Measurements from ENCODE around the gene ENC1. TPM values are rescaled to one million over a fixed set of nuclear protein-coding genes. Genes with fewer than 3 reads are reported as not detected.

ENC1 gene
- total RNA-seq, 1 donor from 2014 or later, result 23.2 TPM

GRCh38 chr5:74633695-74634094 lies 6.8 kb downstream of the ENC1 start:
- no peak for DNase-seq (ENCODE audit: low read depth)

DNA sequence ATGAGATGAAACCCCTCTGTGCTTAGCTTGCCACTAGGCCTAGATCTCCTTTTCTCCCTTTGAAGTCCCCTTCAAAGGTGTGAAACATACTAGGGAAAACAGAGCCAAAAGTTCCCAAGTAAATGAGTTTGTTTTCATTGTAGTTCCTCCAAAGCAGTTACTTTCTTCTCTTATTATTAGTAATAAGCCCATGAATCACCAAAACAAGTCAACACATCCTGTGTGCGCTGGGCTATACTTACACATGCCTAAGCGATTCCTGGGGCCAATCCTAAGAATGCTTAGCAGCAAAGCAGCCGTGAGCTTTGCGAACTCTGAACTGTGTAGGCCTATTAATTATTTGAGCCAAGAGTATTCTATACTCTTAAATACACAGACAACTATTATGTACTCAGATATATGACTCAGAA lies 7.6 kb downstream of the ENC1 start:
- DNase-seq (ENCODE audit: low read depth), result no peak

DNA sequence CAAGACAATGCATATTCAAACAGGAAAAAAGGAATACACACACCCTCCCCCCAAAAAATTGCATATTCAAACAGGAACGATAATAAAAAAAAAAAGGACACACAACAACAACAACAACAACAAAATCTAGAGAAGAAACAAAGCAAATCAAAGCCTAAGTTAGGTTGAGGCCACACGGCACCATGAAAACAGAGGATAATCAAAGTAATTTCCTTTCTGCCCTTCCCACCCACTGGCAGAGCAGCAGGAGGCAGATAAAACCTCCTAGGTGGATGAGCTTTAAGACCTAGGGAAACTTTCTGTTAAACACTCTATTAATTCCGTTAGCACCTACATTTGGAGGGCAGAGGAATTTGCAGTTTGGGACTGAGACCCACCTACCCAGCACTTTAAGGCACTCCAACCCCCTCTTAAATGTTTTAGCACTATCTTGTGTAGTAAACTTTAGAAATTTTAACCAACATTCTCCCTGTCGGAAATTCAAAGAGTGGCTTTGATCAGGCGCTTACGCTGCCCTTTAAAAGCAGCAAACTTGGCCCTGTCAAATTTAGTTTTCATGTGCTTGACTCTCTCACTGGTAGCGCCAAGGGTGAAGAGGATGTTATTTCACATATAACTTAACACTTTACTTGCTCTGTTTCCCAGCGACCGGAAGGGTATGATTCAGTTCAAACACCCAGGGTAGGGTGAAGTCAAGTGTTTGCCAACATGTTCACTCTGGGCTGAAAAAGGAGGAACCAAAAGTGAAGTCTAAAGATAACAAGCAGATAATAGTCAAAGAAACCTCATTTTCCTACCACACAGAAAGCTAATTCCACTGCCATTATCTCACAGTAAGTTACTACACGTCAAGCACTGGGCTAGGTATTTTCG lies 9.2 kb downstream of the ENC1 start:
- no peak for DNase-seq (ENCODE audit: low read depth)

DNA sequence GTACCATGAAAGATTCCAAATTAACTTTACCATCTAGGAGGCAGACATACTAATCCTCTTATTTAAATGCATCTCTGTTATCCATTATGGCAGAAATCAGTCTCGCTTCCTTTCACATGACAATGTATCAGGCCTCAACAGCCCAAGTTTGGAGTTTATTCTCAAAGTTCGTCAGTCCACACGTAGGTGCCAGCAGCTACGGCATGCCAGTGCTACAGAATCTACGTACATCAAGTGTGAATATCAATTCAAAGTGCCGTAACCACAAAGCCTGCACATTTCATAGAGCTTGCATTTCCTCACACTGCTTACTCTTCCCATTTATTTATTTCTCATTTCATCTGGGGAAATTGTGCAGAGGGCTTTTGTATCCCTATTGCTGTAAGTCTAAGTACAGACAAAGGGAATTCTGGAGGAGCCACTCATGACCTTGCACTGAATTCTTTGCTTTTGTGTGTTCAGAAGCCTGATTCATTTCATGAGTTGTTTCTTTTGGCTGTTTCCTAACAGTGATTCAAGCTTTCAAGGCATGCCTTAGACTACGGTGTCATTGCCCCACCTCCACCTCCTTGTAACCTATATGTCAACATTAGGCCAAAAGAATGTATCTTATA lies 10.0 kb downstream of the ENC1 start:
- no peak for DNase-seq (ENCODE audit: low read depth)

DNA sequence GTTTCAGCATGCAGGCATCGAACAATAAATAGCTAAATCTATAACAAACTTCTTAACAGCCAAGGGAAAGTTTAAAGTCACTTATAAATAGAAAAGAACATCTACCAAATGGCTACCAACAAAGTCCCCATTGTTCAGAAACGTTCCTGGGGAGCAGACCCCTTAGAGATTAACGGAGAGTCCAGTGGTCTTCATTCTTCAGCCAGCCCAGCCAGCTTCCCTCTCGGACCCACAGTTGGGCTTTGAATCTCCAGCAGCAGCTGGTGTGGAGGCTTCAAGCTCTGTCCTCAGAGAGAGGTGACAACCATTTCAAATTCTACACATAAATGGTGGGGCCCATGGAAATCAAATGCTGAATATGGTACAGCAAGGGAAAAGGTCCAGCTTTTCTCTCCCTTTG lies 11.2 kb downstream of the ENC1 start:
- no peak for DNase-seq (ENCODE audit: low read depth)

DNA sequence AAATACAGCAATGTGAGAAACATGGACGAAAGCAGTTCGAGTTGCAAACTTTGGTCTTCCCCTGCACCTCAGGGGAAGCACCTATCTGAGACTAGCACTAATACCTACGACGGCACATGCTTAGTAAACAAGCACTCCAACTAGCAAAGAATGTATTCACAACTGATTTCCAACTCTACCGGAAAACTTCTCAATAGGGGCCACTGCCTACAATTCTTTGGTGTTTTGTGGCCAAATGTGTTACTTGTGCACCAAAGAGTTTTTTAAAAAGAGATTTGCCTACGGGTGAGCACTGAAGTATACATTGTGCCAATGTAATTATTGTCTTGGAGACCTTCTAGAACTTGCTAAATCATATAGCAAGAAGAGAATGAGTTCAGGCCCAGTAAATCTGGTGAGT lies 12.2 kb downstream of the ENC1 start:
- DNase-seq (ENCODE audit: low read depth), result no peak

DNA sequence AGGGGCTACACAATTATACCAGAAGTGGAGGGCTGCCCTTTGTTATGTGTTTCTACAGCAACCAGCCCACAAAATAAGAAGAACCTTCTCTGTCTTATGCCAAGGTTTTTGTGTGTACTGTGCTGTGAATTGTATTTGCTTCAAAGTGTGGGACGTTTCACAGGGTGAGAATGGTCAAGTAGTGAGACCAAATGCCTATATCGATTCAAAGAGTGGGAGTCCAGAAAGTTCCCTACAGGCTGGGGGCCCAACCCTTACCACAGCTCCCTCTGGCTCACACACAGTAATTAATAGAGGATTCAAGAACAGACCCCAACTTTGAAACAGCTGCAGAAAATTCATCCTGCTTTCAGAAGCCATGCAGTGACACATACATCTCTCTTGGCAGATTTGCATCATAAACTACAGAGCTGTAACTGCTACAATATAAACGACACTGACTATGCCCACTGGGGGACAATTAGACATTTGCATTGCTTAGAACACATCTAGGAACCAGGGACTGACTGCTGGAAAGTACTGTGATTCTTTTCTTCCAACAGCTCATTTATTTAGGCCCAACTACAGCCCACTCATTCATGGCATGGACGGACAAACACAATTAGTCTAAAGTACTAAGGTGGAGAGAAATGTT lies 12.8 kb downstream of the ENC1 start:
- no peak for DNase-seq (ENCODE audit: low read depth)

GRCh38 chr5:74626386-74627222 lies 13.9 kb downstream of the ENC1 start:
- peak; percentile 57 for DNase-seq (ENCODE audit: low read depth)

DNA sequence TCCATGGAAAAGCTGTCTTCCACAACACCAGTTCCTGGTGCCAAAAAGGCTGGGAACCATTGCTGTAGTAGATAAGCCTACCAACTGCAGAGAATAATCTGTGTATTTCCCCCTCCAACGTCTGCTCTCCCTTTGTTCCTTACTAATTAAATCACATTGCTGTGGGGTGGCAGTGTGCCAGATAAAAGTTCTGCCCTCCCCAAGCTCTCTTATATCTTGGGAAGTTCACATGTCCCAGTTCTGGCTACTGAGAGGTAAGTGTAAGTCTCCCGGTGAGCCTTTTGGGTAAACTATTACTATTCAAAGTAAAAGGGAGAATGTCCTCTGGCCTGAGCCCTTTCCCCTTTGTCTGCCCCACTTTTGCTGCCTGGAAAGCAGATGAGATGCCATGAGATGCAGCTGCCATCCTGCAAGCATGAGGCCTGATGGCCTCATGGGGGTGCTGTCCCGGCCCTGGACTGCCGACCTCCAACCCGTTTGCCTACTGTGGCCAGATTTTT lies 14.7 kb downstream of the ENC1 start:
- no peak for DNase-seq (ENCODE audit: low read depth)

- no peak for DNase-seq (ENCODE audit: low read depth)
Observed at GRCh38 chr5:74624931-74625505, 15.5 kb downstream of the ENC1 start.

GRCh38 chr5:74624501-74624900 lies 16.0 kb downstream of the ENC1 start:
- no peak for DNase-seq (ENCODE audit: low read depth)

- no peak for DNase-seq (ENCODE audit: low read depth)
Observed at GRCh38 chr5:74623748-74624408, 16.6 kb downstream of the ENC1 start.

DNA sequence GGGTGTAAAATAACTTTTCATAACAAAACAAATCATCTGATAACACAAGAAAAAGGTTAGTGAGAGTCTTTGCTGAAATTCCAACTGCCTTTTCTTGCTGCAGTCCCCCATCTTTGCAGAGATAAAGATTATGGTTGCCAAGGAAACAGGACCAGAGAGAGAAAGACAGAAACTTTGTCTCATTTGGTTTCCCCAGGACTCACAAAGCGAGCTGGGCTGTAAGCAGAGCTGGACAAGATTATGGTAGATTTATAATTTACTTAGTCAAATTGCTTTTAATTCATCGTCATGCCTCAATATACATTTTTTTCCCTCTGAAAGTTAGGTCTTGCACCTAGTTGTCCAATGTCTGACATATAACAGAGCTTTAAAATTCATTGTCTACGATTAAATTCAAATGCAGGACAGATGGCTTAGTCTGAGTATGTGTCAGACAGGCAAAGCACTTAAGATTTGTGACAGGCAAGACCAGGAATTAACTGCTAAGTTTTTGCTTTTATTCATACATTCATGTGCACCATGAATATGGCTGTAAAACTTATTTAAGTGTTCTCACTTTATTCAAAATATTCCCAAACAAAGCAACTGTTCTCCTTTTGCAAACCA lies 17.4 kb downstream of the ENC1 start:
- DNase-seq (ENCODE audit: low read depth), result no peak

DNA sequence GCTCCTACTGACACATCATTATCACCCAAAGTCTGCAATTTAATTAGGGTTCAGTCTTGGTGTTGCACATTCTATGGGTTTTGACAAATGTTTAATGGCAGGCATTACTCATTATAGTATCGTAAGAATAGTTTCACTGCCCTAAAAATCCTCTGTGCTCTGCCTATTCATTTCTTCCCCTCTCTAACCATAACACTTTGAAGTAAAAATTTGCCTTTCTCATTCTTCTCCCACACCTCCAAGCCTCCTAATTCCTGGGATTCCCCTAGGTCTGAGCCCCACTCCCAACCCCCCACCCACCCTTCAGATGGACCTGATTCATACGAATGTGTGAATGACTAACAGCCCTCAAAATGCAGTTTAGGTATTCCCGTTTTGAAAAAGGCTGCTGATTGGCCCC lies 18.4 kb downstream of the ENC1 start:
- no peak for DNase-seq (ENCODE audit: low read depth)

DNA sequence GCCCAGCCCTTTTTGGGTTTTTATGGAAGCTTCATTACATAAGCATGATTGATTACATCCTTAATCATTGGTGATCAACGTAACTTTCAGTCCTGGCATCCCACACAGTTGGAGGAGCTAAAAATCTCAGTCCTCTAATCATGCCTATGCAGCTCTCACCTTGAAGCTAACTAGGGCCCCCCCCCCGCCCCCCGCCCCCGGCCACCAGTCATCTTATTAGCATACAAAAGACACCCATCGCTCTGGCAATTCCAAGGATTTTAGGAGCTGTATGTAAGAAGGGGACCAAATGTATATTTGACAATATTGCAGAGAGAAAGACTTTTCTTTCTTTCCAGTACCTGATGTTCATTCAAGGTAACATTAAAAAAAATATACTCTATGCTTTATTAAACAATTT lies 19.0 kb downstream of the ENC1 start:
- DNase-seq (ENCODE audit: low read depth), result no peak

- no peak for DNase-seq (ENCODE audit: low read depth)
Observed at GRCh38 chr5:74619308-74619707, 21.2 kb downstream of the ENC1 start.

GRCh38 chr5:74618106-74618505 lies 22.4 kb downstream of the ENC1 start:
- DNase-seq (ENCODE audit: low read depth), result no peak

DNA sequence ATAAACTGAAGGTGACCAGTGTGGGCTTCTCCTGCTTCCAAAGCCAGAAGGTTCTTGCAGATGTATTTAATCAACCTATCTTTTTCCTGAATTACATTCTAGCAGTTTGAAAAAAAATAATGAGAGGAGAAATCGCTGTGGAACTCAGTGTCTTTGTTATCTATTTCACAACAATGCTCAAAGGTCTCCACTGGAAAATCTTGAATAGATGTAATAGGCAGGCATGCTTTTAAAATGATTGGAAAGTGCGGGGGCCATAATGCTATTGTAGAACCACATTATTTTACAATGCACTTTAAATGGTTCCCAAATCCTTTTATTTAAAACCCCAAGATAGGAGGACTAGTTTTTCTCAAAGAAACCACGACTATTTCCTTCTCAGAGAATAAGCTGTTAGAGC lies 23.3 kb downstream of the ENC1 start:
- DNase-seq (ENCODE audit: low read depth), result no peak

DNA sequence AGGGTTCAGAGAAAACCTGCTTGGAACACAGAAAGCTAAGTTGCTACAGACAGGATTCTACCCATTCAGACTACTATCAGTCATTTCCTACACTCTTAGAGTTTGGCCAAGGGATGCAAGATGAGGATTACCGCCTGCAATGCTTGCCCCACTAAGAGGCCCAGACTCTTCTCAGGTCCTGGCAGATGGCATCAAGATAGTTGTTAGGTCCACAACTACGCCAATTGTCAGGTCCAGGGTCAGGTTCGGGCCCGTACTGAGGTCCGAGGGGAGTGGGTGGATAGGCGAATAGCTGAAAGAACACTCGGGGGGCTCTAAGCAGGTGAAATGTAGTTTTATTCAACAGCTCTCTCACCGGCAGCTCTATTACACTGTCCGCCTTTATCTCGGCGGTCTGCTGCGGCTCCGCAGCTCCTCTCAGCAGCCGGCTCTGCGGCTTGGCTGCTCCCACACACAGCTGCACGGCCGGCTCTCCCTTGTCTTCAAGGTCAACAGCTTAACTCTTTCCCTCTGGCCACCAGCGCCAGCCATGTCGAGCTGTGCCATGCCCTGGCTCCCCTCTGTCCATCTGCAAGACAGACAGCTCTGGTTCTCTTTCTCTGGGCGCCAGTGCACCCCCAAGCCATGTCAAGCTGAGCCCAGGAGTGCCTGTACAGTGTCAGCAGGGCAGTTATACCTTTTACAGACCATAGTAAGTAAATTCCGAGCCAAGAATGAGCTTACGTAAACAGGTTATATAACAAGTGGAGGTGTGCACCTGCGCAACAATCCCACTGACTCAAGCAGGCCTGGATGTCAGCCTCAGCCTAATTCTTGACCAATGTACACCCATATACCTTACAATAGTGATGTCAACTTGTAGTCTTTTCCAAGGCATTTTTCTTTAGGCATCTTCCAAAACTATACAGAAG lies 24.0 kb downstream of the ENC1 start:
- no peak for DNase-seq (ENCODE audit: low read depth)
